ENCODE measurements around the gene NR3C2.
"Not testable (repeated sequence)": the region's sequence is repeated elsewhere in the genome, so short reads cannot be mapped to it uniquely, and the experiment has no call there.

NR3C2 gene

DNA sequence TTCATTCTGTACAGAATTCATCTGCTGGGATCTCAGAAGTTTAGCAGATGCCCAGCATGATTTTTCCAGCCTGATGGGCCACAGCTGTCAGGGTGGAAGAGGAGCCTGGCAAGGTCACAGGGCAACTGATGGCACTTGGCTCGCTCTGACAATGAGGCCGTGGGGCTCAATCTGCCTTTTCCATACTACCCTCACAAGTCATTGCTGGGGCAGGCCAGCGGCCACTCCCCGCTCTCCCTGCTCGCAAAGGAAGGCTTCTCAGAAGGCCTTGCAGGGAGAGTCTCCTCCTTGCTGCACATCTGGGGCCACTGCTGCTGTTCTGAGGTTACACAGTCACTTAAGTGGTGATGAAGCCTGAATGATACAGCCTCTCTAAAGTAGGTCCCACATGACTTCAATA is 349.1 kb downstream of the NR3C2 start:
- DNase-seq: no peak

DNA sequence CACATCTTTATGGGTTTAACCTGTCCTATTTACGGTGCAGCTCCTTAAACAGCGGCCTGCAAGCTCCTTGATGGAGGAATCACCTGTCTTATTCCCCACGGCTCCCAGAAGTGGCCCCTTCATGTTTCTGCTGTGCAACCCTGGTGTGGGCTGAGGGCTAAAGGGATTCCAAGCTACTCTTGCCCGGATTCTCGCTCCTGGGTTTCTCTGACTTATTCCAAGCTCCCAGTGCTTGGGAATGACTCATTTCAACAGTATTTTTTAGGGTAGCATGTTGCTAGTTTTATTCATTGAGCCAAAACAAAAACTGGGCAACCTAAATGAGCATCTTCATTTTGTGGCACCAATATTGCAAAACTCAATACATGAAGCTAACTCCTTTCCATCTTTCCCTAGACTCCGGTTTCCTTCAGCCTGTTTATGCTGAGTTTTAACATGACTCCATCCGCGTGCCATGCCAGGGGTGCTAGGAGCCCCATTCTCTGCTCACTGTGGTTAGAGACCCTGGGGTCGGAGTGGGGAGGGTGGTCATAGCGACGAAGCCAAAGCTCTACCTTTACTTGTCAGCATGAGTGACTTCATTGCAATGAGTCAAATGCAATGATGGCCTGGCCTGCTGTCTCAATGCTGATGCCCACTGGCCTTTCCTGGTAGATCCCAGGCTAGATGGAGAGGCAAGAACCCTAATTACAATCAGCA is 349.7 kb downstream of the NR3C2 start:
- DNase-seq: no peak

DNA sequence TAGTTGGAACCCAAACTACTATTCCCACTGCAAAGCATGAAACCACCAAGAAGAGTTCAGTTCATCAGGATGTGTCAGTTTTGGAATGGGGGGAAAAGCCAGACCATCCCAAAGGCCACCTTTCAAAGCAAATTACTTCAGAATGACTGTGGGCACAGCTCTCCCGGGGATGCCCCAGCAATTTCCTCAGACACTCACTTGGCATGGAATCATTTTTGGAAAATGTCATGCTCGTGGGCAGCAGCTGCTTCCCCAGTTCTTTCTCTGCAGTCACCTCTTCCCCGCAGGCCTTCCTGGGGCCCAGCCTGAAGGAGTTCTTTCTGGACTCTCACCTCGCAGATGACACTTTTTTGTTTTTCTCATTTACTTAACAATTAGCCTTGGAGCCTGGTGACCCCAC is 350.3 kb downstream of the NR3C2 start:
- no peak for DNase-seq

DNA sequence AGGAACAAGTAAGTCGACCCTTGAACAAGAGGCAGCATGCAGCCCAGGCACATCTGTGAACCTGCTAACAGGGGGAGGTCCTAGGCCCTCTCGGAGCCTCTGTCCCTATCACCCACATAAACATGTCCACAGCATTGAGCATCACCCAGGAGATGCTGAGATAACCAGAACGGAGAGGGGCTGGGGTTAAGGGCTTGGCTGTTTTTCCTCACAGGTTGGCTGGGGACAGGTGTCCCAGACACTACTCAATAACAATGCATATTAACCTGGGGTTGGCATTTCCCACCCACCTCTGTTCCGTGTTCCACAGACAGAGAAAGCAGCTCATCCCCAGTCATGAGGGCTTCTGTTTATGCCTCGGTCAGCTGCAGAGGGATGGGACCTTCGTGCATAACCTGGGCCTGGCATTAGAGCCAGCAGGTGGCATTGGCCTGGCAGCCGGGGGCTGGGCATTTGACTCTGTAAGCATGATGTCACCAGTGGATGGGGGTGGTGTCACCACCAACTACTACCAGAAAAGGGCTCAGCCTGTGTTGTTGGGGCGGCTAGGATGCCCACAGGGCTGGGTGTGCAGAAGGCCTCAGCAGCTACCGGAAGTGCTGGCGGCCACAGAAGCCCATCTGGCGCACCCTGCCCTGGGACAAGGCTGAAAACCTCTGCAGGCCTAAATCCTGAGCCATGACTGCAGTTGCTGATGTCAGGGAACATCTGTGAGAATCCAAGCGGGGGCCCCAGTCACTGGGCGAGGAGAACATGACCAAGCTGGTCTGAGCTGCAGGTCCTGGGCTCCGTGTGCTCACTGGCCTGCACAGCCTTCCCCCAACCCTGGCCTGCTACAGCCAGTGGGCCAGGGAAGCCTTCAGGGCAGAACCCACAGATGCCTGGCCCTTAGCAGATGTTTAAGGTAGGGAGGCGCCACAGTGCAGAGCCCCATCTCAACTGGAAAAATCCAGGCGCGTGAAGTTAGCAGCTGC is 351.4 kb downstream of the NR3C2 start:
- DNase-seq: no peak

DNA sequence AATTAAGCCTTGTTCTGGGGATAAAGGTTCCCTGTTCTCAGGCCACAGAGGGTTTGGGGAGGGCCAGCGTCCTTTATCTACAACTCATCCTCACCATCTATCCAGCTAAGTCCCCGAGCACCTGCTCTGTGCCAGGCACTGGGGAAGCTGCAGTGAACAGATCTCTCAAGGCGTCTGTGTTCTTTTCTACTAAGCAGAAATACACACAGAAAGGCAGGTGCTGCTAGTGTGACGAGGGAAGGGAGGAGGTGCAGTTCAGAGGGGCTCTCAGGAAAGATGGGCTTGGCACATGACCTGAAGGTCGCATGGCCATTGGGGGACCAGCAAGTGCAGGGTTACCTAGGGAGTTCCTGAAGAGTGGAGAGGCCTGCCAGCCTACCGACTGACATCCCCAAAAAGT is 352.2 kb downstream of the NR3C2 start:
- no peak for DNase-seq

DNA sequence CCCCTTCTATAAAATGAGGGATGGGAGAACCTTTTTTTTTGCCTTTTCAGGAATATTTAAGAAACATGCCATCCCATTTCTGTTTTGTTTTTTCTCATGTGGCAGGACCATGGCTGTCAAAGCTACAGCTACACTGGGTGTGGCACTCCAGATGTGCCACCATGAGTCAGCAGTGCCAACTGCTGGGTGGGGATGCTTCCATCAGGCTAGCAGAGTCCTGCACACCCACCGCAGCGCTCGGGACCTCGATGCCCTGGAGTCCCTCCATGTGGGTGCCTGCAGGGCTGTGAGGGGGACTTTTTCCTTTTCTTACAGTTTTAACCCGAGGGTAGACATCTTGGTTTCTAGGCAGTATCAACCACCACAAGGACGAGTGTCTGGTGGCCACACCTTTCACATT is 352.6 kb downstream of the NR3C2 start:
- no peak for DNase-seq

DNA sequence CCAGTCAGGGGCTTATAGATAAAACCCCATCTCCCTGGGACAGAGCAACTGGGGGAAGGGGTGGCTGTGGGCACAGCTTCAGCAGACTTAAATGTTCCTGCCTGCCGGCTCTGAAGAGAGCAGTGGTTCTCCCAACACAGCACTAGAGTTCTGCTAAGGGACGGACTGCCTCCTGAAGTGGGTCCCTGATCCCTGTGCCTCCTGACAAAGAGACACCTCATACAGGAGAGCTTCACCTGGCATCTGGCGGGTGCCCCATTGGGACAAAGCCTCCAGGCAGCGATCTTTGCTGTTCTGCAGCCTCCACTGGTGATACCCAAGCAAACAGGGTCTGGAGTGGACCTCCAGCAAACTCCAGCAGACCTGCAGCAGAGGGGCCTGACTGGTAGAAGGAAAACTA is 359.1 kb downstream of the NR3C2 start:
- DNase-seq: not testable (repeated sequence)

DNA sequence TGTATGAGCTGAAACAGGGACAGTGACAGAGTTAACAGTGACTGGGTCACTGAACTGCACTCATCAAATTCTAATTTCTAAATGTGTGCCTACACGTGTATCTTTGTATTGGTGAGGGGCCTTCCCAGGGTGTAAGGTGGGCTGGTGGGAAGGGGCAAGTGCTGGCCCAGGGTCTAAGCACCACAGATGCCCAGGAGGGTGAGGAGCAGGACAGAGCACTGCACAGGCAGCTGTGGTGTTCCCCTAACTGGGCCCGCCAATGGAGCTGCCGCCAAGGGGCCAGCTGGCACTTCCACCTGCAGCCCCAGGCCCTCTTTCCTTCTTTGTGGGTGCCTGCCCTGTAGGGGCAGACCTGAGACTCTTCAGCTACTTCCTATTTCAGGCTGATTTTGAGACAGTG is 360.5 kb downstream of the NR3C2 start:
- DNase-seq: no peak

DNA sequence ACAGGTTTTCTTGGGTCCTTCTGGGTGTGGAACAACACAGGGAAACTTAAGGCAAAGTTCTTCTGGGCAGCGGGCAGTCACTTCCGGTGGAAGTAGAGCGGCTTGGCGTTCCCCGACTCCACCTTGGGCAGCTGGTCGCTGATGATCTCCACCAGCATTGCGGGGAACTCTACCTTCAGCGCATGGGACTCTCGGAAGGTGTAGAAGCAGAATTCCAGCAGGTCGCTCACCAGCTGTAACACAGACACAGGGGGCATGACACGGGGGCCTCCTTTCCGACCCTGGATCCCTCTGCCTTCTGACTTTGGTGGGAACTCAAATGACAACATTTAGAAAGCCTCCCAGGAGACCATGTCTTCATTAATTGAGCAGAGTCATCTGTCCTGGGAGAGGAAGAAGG is 360.9 kb downstream of the NR3C2 start:
- no peak for DNase-seq

DNA sequence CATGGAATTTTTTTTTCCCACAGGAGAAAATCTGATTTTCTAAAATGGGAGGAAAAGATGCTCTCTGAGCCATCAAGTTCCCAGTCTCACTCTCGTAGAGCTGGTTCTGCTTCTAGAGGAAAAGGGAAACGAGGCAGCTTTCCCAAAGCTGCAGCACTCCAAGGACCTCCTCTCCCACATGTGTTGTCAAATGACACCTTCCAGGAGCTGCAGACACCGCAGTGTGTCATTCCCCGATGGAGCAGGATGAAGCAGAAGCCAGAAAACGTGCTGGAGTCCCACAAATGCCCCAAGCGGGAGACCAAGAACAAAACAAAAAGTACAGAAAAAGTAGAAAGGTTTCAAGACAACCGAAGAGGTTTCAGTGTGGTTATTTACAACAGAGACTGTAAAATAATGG is 362.3 kb downstream of the NR3C2 start:
- DNase-seq: no peak

DNA sequence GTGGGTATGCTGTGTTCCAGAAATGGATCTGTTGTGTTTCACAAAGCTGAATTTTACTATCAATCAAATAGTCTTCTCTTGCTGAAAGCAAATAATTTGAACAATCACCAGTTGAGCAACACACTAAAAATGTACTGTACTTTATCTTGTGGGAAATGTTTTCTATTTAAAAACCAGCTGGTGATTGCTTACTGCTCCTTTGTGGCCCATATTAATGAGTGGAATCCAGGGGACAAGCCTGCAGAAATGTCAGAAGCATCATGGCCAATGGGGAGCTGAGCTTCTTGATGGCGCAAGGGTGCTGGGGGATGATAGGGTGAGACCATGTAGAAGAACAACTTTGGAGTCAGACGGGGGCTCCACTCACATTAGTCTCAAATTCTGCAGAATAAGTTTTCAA is 364.2 kb downstream of the NR3C2 start:
- no peak for DNase-seq

DNA sequence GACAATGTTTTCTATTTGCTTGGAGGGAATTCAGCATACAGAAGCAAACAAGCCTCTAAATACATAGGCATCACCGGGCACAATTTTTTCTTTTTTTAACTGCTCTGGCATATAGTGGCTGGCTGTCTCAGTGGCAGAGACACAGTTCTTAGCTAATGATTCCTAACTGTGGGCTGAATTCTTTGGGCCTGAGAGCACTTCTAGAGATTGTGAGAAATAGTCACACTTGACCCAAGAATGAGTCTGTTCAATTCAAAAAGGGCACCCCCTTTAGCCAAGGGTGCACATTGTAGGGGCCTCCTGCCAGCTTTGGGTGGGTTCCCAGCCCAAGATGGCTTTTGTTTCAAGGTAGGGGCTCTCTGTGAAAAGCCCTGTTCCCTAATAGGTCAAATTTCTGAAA is 364.6 kb downstream of the NR3C2 start:
- DNase-seq: no peak

DNA sequence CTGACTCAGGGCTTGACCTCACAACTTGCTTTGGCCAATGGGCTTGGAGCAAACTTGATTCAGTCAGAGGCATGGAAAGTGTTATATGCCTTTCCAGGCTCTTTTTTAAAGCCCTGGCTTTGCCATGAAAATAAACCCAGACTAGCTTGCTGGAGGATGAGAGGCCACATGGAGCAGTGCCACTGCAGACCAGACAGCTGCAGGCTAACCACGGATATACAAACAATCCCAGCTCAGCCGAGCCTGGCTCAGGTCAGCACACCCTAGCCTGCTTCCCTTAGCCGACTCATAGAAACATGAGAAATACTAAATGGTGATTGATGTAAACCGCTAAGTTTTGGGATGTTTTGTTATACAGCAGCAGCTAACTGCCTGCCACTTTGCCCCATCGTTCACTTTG is 365.2 kb downstream of the NR3C2 start:
- DNase-seq: no peak

DNA sequence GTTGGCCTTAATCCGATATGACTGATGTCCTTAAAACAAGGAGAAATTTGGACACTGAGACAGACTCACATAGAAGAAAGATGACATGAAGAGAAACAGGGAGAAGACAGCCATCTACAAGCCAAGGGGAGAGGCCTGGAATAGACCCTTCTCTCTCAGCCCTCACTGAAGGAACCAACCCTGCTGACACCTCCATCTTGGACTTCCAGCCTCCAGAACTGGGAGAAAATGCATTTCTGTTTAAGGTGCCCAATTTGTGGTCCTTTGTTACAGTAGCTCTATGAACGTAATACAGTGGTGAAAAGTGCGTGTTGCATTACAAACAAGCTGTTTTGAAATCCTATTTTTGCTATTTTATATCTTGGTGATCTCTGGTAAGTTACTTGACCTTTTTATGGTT is 366.8 kb downstream of the NR3C2 start:
- DNase-seq: no peak

DNA sequence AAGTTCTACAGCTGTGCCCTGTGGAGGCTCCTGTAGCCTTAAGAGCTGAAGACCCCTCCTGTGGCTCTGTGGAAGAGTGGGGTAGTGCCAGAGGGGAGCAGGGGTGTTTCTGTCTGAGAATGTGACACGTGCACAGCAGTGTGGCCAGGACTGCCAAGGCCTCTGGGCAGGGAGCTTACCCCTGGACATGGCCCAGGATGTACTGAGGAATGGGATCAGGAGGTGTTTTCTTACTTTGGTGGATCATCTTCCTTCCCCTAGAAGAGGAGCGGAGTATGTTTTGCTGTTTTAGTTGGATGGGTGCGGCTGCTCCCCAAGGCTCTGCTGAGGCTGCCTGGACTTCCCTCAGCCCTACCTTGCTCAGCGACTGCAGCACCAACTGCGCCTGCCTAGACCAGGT is 367.8 kb downstream of the NR3C2 start:
- DNase-seq: no peak

DNA sequence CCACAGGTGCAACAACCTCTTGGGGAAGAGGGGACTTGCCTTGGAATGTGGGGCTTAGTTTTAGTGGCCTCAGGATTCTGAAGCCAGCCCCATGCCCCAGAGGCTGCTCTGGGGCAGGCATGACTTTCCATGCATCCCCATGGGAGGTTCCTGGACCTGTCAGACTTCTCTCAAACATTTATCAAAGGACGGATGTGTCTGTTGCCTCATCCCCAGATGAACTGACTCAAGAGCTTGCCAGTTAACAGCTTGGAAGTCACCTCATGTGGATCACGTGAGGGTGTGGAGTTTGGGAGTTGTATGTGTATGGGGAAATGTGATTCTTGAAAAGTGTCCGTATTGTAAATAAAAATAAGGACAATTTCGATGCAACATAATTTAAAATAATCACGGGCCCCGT is 368.9 kb downstream of the NR3C2 start:
- no peak for DNase-seq

DNA sequence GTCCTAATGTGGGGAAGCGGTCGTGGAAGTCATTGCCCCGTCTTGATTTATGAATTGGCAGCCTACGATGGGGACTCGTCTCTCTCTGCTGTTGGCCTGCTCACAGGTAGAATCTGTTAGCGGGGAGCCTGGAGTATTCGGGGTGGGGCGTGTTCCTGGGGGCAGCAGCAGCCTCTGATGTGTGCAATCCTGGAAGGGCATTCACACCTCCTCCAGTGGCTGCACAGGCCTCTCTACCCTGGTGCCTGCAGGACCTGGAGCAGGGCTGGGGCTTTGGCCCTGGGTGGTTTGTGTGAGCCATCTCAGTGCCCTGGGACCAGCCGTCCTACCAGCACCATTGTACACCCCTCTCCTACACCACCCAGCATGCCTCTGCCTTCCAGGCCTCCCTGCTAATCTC is 369.4 kb downstream of the NR3C2 start:
- DNase-seq: no peak

DNA sequence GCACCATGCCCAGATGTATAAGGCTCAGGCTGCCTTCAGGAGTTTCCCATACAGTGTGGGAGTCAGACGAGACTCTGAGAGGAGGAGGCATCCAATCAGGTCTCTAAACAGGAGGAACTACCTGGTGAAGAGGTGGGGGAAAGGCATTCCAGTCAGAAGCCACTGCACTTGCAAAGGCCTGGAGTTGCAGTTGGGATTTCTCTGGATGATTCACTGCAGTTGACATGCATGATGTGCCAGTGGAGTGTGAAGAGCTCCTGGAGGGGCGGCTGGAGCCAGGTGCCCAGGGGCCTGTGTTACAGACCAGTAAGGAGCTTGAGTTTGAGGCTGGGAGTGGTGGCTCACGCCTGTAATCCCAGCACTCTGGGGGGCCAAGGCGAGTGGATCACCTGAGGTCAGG is 371.2 kb downstream of the NR3C2 start:
- DNase-seq: no peak

DNA sequence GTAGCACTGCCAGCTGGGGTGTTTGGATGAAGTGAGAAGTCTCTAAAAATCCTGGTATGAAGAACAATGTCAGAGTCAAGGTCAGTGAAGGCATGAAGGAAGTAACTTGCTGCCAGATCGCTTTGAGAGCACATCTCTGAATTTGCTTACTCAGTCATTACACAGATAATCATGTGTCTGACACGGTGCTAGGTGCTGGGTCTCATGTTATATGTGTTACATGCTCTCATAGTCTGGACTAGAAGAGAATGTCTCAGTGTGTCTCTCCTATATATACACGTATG is 372.4 kb downstream of the NR3C2 start:
- DNase-seq: no peak

DNA sequence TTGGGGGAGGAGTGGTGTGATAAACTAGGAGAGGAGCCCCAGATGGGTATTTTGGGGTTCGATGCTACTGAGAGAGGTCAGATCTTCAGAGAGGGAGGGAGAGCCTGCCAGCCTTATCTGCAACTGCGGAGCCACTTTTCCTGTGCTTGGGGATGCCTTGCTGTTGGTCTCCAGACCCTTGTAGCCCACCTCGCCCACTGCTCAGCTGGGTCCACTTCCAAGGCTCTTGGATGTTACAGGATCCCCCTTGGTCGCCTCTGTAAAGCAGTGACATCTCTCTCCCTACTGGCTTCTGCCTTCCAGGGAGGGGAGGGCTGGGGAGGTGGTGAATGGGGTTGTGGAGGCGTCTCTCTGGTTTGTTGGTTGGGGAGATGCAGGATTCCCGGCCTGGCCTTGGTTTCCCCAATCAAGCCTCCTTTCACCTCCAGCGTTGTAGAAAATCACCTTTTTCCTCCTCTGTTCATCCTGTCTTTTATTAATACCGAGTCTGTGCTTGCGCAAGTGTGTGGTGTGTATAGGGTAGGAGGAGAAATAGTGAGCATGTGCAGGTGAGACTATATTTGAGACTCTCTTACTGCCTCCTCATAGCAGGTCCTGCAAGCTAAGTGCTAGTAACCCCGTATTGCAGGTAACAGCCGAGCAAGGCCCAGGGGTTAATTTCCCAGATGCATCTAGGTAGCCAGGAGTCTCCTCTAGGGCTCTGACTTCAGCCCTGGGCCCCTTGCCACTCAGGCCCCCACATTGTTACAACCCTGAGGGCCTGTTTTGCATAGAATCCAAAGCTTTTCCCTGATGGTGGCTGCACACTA is 372.9 kb downstream of the NR3C2 start:
- no peak for DNase-seq

DNA sequence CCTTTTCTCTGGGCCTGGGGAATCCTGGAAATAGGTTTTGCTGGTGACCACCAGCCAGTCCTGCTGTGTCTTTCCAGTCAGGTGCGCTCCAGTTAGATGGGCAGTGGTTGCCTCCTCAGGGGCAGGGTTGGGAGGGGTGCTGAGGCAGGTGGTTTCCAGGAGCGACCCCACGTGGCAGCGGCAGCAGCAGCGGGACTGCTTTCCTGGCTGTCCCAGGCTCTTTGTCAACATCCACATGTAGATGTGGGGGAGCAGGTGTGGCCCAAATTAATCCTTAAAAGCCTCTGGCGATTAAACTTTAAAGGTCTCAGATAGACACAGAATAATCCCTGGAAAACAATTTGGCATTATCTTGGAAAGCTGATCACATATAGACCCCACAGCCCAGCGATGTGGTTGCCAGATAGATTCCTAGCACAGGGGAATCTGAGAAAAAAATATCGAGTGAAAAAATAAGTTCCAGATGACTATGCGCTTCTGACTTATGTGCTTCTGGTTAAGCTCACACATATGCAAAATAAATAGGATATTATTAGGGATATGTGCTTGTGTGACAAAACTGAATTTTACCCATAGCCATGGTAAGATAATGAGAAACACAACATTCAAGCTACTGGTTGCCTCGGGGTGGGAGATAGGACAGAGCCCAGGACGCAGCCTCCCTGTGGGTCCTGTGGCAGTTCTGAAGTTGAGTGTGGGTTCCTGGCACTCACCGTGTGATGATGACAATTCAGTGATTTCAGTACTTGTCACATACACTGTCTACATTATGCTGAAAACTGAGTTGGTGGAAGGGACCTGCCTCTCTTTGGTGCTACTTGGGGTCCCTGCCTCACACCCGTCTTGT is 373.9 kb downstream of the NR3C2 start:
- DNase-seq: no peak

DNA sequence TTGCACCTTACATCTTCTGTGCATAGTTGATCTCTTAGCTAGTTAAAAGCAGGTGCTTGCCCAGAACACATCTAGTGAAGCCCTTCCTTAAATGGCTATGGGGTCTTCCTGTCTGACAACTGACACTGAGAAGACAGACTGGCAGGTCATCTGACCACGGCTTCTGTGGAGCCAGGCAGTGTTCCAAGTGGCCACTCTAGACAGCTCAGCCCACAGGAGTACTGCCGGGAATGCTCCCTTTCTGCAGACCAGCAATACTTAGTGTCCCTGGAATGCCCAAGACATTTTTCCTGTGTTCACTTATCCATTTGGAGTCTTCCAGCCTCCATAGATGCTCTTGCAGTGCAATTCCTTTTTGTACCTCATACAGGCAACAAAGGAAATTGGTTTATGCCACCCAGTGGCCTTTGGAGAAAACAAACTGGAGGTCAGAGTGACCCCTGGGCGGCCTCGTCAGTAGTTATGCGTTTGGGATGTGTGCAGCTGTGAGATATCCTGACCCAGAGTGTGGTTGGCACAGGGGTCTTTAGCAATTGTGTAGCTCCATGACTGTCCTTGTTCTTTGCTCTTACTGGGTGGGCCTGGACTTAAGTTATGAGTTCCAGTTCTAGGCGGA is 374.8 kb downstream of the NR3C2 start:
- DNase-seq: no peak
